Measurements from ENCODE around the gene ADGRB3.
"Not testable (repeated sequence)": the region's sequence is repeated elsewhere in the genome, so short reads cannot be mapped to it uniquely, and the experiment has no call there.

Gene ADGRB3

DNA sequence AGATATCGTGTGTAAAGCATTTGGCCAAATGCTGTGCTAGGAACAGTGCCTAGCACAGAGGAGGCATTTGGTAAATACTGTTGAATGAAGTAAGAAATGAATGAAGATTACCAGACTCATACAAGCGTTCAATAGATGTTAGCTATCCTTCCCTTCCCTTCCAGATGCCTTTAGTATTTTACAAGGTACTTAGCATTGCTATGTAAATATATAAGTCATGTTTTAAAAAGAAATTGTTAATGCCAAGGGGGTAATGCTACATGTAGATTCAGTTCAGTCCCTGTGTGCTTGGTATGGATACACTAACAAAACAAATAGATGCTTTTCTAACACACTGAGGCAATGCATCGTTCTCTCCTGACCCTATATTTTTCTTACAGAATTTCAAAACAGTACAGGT lies 407.2 kb downstream of the ADGRB3 start:
- no peak for DNase-seq (ENCODE audit: low spot score)

DNA sequence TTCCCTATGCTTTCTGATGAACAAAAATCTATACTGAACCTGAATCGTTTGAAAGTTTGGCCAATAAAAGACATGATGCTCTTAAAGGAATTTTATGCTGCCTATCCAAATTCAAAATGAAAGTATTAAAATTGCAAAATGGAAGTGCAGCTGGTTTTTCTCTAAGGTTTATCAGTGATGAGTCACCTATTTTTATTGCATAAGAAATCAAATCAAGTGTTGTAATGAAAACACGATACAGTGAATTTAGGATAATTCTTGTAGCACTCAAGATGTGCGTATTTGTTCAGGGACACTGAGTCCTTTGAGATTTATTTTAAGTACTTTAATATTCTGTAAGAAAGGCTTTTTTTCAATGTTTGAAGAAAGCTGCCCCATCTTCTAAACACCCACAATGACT lies 409.5 kb downstream of the ADGRB3 start:
- no peak for DNase-seq (ENCODE audit: low spot score)

DNA sequence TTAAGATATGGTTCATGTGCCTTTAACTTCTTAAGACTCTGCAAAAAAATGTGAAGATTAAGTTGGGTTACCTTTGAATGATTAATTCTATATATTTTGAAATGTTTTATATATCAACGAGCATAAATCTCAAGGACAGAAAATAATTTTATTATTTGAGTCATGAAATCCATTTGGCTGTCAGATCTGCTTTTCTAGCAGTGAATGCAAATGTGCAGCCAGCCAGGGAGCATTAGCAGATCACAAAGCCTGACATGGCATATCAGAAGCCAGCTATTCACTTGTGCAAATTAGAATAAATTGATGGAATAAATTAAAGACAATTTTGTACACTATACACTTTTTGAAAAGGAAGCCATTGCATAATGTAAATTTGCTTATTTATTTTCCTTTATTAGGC lies 424.3 kb downstream of the ADGRB3 start:
- DNase-seq (ENCODE audit: low spot score): no peak

DNA sequence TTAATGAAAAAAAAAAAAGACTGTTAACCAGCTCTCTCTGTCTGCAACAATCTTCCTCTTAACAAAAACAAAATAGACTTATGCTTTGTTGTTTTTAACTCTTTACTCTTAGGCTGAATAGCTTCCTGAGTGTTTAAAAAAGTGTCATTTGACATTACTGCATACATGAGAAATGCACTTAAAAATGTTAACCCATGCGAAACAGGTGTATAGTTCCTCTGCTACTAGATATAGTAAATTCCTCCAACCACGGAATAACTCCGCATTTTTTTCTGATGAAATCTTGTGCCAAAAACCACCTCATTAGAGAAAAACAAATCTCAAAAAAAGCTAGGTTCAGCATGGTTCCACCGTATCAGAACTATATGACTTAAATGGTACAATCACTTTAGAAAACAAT lies 426.0 kb downstream of the ADGRB3 start:
- DNase-seq (ENCODE audit: low spot score): no peak

DNA sequence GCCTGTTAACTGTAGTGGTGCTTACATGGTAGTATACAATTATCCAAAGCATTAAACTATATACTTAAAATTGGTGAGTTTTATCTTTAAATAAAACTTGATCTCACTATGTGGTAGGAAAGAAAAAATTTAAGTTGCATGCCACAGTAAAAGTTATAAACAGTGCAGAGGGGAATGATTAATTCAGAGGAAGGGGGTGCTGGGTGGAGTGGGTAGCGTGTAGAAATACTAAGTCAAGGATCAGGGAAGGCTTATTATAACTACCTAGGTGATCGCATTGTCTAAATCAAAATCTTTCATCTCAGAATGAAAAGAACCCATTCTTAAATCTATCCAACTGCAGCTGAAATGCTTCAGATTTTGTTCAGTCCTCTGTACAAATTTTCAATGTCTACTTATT lies 428.3 kb downstream of the ADGRB3 start:
- no peak for DNase-seq (ENCODE audit: low spot score)

DNA sequence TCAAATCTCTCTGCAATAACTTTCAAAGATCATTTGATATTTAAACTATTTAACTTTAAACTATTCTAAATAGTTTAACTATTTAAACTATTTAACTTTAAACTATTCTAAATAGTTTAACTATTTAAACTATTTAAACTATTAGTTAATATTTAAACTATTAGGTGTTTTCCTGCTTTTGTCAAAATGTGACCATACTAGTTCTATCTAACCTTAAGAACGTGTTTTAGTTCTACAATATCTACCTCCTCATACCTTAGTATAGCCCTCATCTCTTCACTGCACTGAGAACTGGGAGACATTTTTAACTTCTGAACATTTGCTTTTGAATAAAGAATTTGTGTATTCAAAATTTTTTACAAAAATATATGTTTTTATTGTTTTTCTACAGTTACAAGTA lies 429.1 kb downstream of the ADGRB3 start:
- no peak for DNase-seq (ENCODE audit: low spot score)

DNA sequence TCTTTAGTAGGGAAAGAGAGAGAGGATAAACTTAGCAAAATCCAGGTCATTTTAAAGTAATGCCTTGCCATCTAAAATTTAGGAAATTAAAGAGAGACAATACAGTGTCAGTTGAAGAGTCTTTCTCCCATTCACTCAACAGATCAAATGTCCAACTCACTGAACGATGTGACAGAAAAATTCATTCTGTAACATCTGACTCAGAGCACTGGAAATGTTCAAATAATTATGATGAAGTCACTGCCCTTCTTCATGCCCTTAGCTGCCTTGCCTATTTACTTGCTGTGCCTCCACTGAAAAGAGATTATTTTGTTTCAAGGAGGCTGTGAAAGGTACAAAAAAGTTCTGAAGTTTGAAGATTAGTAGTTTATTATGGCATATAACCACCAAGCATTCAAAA lies 434.8 kb downstream of the ADGRB3 start:
- DNase-seq (ENCODE audit: low spot score): no peak

DNA sequence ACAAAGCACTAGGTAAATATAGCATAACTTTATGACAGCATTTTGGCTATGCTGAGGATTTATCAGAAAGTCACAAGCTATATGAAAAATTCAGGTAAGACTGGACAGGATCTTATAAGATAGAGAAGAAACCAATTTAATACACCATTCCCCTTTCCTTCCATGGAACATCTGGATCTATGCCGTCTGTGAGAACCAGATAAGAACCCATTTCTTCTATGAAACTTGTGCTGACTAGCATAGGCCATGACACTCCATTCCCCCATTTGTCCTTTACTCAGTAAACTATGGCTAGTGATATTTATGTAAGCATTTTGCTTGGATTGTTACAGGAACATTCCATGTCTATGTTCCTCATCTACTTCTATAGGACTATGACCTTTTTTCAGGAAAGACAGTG lies 437.7 kb downstream of the ADGRB3 start:
- no peak for DNase-seq (ENCODE audit: low spot score)

DNA sequence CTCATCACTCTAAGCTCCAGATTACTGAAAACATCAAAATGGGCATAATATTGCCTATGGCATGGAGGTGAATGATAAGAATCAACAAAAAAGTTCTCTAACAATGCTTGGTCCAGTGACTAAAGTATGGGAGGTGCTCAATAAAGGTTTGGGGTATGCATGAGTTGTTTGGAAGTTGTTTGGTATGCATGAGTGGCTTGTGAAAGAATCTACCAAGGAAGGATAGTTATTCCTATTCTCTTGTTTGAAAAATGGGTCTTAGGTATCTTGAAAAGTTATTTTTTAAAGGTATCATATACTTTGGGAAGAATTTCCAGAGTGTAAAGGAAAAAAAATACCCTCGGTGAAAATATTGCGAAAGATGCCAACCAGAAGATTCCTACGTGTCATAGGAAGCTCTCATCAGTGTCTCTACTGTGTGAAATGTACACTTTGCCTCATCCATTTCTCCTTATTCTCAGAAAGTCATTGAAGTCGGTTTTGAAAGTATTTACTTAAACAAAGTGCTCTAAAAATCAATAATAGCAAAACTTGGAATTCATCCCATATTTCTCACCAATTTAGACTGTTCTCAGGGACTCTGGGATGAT lies 449.8 kb downstream of the ADGRB3 start:
- DNase-seq (ENCODE audit: low spot score): no peak

DNA sequence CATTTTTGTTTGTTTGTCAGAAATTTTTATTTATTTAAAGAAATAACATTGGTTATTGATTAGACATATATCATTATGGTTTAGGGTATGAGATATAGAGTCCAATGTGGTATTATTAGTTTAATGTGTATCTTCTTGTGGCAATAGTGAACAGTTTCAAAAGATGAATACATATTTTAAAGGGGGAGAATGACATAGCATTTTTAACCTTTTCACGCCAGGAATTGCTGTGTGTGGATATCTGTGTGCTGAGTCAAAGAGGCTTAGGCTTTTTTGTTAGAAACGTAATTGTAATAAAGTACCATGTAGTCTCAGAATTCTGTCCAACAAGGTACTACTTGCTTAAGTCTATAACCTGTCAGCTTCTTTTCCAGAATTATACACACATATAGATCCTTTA lies 451.6 kb downstream of the ADGRB3 start:
- no peak for DNase-seq (ENCODE audit: low spot score)

DNA sequence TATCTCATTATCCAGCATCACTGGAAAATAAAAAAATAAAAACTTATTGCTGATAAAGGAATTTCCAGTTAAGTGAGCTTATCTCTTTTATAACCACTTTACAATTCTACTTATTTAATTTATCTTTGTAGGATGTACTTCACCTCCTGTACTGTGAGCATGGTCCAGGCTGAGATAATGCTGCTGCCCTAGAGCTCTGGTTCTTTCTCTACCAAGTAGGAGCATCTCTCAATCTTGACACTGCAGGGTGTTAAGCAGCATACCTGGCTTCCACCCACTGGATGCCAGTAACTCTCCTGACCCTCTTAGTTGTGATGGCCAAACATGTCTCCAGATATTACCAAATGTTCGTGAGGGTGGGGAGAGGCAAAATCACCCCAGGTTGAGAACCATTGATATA lies 454.5 kb downstream of the ADGRB3 start:
- no peak for DNase-seq (ENCODE audit: low spot score)

DNA sequence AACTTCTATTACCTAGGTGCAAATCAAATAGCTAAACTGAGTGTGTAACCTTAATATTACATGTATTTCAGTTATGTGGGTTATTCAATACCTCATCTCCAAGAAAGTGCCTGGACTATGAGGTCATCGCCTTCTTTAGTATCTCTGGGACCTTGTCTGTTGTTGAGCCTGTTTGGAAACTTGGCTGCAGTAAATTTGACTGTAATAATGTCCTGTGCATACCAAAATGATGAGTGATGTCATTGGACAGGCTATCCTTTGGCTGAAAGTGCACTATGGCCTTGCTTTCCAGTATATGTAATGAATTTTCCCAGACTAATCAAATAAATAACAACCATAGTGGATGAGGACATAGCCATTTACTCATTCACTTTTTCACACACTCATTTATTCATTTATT lies 455.1 kb downstream of the ADGRB3 start:
- DNase-seq (ENCODE audit: low spot score): no peak

DNA sequence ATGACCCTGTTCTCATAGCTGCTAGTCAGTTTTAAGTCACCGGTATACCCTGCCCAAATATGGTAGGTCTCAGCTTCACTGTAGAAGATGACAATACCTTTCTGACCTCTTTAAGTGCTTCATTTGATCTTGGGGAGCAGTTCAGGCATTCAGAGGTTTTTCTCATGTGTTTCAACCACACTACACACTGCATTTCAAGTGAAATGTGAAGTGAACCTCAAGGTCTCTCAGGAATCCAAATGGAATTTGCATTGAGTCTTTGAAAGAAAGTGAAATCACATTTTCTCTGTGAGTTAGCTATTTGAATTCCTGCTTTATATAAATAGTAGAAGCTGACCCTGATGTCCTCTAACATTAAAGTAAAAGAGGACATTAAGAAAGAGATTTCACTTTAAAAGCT lies 461.6 kb downstream of the ADGRB3 start:
- no peak for DNase-seq (ENCODE audit: low spot score)

DNA sequence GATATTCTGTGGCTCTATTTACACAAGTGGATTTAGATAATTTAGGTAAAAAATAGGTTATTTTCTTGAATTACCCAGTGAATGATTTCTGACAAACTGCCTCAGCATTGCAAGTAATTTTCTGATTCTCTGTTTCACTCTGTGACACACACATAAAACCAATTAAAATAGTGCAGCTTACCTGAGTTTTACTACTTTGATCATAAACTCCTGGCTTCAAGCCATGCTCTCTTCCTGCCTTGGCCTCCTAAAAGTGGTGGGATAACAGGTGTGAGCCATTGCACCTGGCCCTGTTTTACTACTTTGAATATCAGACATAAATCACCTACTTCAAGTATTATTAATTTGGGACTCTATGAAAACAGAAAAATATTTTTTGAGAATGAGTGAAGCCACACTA lies 462.9 kb downstream of the ADGRB3 start:
- DNase-seq (ENCODE audit: low spot score): no peak

DNA sequence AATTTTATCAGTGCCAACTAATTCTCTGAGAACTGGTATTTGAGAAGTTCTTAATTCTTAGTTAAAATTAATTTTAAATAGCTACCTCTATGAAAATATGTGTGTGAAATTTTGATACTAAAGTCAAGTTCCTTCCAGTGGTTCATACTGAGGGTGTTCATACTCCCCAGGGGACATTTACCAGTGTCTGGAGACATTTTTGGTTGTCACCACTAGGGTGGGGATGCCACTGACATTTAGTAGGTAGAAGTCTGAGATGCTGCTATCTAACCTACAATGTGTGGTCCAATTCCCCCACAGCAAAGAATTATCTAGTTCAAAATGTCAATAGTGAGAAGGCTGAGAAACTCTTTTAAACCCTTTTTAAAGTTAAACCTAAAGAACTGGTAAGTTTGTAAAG lies 463.8 kb downstream of the ADGRB3 start:
- DNase-seq (ENCODE audit: low spot score): no peak

DNA sequence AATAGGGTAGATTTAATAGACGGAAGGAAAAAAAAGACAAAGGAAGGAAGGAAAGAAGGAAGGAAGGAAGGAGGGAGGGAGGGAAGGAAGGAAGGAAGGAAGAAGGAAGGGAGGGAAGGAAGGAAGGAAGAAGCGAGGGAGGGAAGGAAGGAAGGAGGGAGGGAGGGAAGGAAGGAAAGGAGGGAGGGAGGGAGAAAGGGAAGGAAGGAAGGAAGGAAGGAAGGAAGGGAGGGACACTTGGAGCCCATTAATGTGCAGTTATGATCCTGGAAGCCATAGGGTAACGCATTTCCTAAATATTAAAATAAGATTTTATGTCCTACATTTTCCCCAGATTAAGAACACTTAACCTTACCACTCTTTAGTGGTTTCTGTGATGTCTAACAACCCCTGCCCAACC lies 465.7 kb downstream of the ADGRB3 start:
- no peak for DNase-seq (ENCODE audit: low spot score)

DNA sequence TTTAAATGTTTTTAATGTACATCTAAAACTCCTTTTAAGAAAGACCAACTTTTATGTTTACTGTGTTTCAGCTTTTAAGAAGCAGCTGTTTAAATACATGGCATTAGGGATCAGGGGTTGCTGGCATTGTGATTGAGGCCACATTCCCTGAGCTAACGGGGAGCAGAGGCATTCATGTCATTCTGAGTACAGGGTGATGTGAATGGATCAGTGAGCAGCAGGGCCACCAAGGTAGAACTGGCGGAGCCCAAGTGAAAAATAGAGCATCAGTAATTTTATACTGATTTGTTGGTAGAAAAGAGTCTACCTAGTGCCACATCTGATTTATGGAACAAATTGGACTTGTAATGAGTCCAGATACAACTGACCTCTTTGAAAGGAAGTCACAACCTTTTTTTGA lies 467.3 kb downstream of the ADGRB3 start:
- DNase-seq (ENCODE audit: low spot score): no peak

DNA sequence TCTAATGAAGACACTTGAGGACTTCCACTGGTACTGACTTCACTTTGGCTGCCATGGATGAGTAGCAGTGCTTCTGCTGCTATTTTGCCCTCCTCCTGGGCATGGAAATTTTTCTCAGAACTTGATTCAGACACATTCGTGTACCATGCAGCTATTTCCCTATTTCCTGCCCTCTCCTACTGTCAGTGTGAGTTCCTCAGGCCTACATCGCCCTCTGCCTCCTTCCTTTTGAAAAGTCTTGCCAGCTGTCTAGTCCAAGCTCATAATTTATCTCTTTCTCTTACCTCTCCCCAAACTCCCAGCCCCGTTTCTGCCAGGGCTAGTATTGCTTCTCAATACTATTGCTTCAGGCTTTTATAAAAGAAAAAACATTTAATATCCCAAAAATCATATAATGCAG lies 470.2 kb downstream of the ADGRB3 start:
- no peak for DNase-seq (ENCODE audit: low spot score)

DNA sequence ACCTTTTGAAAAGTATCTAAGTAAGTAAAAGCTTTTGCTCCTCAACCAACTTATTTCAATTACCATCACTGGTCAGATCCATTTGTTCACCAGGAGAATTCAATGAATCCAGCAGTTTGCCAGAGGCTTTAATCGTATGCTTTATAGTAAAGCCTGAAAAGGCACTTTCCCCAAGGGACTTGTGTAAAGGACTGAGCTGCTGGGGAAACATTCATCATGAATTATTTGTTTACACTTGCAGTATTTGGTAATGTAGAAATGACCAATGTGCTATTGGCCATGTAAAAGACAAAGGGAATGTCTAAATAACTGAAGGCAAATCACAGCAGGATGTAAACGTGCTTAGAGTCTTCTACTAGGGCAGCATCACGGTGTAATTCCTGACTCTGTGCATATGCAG lies 471.4 kb downstream of the ADGRB3 start:
- DNase-seq (ENCODE audit: low spot score): no peak

DNA sequence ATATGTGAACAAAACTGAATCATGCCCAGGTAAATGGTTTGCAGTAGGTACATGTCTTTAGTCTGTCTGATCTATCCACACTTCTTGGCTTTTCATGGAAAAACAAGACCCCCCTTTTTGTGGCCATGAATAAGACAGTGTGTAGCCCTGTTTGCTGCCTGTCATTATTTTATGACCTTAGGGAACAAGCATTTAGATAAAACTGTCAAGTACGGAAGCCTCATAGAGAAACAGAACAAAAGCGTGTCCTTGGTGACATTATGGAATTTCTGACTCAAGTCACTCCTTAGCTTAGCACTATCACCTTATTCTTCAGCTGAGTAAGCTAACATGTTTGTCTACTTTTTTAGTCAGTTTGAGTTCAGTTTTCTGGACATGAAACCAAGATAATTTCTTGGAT lies 476.2 kb downstream of the ADGRB3 start:
- DNase-seq (ENCODE audit: low spot score): no peak

DNA sequence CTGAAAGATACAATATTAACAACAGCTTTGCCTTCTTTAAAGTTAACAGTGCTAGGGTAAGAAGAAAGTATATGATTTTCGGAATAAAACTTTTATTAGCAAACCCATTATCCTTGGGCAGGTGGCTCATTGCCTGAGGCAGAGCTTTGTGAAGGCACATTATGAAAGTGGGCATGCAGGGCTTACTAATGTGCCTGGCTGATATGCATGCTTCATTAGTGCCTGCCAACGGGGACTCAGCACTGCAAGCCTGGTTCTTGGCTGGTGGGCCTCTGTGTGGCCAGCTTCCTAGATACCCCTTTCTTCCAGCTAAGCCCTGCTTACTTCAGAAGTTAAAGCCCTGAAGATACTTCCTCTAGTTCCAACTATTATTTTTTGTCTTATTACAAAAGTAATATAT lies 481.6 kb downstream of the ADGRB3 start:
- no peak for DNase-seq (ENCODE audit: low spot score)

DNA sequence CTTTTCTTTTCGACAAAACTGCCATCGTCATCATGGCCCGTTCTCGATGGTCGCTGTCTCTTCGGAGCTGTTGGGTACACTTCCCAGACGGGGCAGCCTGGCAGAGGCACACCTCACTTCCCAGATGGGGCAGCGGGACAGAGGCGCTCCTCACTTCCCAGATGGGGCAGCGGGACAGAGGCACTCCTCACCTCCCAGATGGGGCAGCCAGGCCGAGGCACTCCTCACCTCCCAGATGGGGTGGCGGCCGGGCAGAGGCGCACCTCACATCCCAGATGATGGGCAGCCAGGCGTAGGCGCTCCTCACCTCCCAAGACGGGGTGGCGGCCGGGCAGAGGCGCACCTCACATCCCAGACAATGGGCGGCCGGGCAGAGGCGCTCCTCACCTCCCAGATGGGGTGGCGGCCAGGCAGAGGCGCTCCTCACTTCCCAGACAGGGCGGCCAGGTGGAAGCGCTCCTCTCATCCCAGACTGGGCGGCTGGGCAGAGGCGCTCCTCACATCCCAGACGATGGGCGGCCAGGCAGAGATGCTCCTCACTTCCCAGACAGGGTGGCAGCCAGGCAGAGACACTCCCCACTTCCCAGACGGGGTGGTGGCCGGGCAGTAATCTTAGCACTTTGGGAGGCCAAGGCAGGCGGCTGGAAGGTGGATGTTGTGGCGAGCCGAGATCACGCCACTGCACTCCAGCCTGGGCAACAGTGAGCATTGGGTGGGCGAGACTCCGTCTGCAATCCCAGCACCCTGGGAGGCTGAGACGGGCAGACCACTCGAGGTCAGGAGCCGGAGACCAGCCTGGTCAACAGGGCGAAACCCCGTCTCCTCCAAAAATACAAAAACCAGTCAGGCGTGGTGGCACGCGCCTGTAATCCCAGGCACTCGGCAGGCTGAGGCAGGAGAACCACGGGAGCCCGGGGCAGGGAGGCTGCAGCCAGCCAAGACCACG lies 486.7 kb downstream of the ADGRB3 start:
- DNase-seq (ENCODE audit: low spot score): not testable (repeated sequence)

DNA sequence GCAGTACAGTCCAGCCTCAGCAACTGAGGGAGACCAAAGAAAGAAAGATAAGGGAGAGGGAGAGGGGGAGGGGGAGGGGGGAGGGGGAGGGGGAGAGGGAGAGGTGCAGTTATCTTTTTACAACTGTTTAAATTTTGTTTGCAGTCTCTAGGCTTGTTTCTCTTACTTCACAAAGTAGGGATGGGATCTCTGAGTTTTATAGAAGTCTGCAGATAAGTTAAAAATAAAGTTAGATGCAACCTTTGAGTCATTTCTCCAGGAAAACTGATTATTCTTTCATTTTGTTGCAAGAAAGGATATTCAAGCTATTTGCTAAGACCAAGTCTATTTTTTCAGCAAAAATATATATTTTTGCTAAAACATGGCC lies 487.3 kb downstream of the ADGRB3 start:
- no peak for DNase-seq (ENCODE audit: low spot score)

DNA sequence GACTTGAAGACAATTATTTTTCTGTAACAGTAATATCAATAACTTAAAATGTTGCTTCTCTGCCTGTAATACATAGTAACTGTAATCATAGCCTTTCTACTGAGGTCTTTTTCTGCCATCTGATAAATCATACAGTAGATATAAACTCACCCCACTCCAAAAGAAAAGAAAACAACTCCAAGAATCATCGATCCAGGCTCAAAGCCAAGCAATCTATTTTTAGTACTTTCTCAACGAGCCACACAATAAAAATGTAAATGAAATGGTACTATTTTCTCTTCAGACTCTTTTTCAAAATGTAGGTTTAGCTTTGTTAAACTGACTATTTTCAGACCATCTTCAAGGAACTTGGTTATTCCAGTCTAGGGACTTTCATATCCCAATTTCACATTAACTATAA lies 493.3 kb downstream of the ADGRB3 start:
- DNase-seq (ENCODE audit: low spot score): no peak

Measured in hematopoietic multipotent progenitor cell treated with erythropoietin and hydrocortisone succinate and interleukin-3 and kit ligand, for 15 days (in vitro differentiated cells).